Stimulated activated effector memory CD8-positive, alpha-beta T cell treated with anti-CD3 and anti-CD28 coated beads, Interleukin-12 subunit alpha, Interleukin-12 subunit beta, amount 100 ng/mL, for 72 hours (primary cell): ENCODE results near the gene IGSF22.

Experiments used
- ATAC-seq: fragments of 150-1000 bp; cut with Tn5 transposase; 2 replicates; pipeline ENCODE4 v1.10.0; 2021
- DNase-seq, 2 donors: peaks; one replicate each; pipeline ENCODE4 v3.0.0; 2021 to 2022; ENCODE audit warnings: low spot score in 2 of 2
- H3K27ac Mint-ChIP-seq: one replicate; pipeline ENCODE4 v1.8.0; 2022; ENCODE audit warnings: mild to moderate bottlenecking, mixed read lengths
- H3K36me3 Mint-ChIP-seq: one replicate; pipeline ENCODE4 v1.8.0; 2022; ENCODE audit warnings: mild to moderate bottlenecking, mixed read lengths
- H3K4me1 Mint-ChIP-seq: one replicate; pipeline ENCODE4 v1.8.0; 2022; ENCODE audit warnings: mixed read lengths
- H3K4me3 Mint-ChIP-seq: one replicate; pipeline ENCODE4 v1.8.0; 2022; ENCODE audit warnings: mild to moderate bottlenecking, mixed read lengths
- H3K9me3 Mint-ChIP-seq: one replicate; pipeline ENCODE4 v1.8.0; 2022; ENCODE audit warnings: mixed read lengths

The IGSF22 gene

DNA sequence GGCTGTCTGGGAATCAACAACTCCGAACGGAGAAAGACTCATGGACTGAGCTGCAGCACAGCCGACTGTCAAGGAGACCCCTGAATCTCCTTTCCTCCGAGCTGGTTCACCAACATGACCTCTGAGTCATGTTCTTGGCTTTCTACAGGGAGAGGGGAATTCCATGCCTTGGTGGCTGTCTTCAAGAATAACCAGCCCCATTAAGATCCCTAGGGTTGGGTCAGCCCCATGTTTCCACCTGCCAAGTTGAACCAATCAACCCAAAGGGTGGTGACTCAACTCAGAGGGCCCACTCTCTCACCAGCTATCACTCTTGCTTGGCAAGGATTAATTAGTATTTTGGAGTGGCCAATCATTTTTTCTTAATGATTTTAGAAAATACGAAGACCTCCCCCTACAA lies 28.3 kb upstream of the IGSF22 start:
- Mint-ChIP-seq H3K9me3 (no peaks in the 10 kb centered on the region), H3K27ac (peak overlapping the region; percentile 33), H3K4me3 (no peak overlapping the region), H3K4me1 (peaks cover 6% of the 10 kb centered on the region), H3K36me3 (no peaks in the 10 kb centered on the region)
- no peak for ATAC-seq
- DNase-seq, result no peak

DNA sequence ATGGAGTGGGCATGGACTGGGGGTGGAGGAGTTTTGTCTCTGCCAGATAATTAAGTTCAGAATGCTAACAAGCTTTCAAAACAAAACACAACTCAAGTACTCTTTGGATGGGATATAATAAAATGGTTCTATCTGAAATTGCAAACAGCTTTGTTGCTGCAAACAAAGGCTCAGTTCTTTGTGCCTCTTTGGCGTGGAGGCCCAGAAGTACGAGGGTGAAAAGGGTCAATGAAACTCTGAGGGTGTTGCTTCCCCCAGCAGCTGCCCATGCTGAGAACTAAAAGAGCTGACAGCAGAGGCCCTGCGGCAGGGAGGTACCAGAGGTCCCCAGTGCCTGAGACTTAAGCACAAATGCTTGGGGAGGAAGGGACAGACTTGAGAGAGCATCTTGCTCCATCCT lies 26.5 kb upstream of the IGSF22 start:
- no peak for DNase-seq
- no peak for ATAC-seq
- Mint-ChIP-seq H3K36me3 (no peaks in the 10 kb centered on the region), H3K4me3 (no peak overlapping the region), H3K9me3 (no peaks in the 10 kb centered on the region), H3K27ac (no peak overlapping the region), H3K4me1 (peaks cover 6% of the 10 kb centered on the region)

DNA sequence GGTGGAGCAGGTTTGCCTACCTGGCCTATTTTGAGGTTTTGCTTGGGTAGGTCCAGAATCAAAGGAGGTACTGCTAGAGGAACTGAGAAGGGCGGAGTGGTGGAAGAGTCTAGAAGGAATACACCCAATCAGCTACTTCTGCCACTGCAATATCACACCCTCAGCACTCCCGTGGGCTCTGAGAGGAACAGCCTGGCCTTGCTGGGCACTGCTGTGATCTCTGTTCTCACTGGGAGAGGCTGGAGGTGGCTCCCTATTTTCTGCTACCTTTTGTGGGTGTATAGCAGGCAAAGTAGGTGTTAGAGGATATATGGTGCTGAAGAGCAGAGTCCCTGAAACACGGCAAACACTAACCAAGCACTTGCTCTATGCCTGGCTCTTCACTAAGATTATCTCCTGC lies 25.0 kb upstream of the IGSF22 start:
- Mint-ChIP-seq H3K4me3 (no peak overlapping the region), H3K27ac (no peak overlapping the region), H3K4me1 (peaks cover 6% of the 10 kb centered on the region), H3K9me3 (no peaks in the 10 kb centered on the region), H3K36me3 (no peaks in the 10 kb centered on the region)
- ATAC-seq (no peak), DNase-seq (no peak)

DNA sequence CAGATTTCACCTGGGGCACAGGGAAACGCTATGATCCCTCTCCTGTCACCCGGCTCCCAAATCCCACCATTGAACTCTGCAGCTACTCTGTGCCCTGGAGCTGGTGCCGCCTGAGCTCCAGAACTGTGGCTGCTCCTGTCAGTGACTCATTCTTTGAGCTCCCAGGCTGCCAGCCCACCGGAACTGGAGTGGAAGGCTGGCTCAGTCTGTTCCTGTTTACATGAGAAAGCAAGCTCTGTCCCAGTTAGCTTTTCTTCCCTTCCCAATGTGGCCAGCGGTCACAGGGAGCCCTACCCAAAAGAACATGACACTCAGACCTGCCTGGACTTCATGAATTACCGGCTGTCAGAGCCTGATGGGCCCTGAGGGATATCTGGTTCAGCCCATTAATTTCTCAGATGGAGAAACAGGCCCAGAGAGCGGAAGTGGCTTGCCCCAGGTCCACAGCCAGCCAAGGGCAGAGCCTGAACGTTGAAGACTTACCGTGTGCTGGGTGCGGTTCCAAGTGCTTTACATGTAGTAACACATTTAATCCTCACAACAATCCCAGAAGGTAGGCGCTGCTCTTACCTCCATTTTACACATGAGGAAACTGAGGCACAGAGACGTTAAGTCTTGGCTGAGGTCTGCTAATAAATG lies 23.8 kb upstream of the IGSF22 start:
- Mint-ChIP-seq H3K4me3 (no peak overlapping the region), H3K4me1 (peaks cover 6% of the 10 kb centered on the region), H3K27ac (no peak overlapping the region), H3K9me3 (no peaks in the 10 kb centered on the region), H3K36me3 (no peaks in the 10 kb centered on the region)
- DNase-seq (no peak), ATAC-seq (no peak)

DNA sequence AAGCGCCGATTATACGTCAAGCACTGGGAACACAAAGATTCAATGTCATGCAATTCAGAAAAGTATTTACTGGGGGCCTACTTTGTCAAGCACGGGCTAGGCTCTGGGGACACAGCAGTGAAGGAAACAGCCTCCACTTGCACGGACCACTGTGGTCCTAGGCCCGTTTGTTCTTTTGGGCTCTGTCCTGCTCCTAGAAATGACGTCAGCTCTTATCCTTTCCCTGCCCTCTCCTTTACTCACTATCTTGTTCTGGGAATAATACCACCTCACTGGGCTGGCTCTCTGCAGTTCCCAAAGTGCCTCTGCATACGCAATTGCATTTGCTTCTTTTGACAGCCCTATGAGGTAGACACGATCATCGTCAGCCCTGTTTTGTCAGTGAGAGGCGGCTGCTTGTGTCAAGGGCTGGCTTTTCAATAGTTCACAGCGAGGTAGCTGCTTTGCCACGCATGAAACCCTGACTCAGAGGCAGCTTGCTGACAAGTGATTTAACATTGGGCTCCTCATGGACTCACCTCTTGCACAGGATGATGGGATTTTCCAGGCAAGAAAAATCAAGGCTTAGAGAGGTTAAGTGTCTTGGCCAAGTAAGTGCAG lies 22.9 kb upstream of the IGSF22 start:
- peaks cover 4% of the 10 kb centered on the region for H3K4me1 Mint-ChIP-seq
- DNase-seq (no peak), ATAC-seq (no peak)
- no peaks in the 10 kb centered on the region for H3K36me3 Mint-ChIP-seq
- H3K4me3 Mint-ChIP-seq, result no peak overlapping the region
- H3K27ac Mint-ChIP-seq, result no peak overlapping the region
- H3K9me3 Mint-ChIP-seq, result no peaks in the 10 kb centered on the region

DNA sequence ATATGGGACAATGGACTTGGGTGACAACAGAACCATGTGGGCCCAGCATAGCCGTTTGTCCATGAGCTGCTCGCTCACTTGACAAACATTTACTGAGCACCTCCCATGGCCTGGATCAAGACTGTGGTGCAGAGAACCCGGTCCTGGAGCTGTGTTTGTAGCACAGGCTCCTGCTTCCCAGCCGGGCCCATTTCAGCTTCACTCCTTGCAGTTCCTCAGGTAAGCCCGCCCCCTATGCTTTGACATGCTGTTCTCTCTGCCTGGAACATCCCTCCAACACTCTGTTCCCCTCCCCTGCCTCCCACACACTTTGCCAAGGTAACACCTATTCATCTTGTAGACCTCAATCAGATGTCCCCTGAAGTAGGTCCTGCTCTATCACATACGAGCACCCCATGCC lies 19.3 kb upstream of the IGSF22 start:
- Mint-ChIP-seq H3K4me1 (no peaks in the 10 kb centered on the region), H3K36me3 (no peaks in the 10 kb centered on the region), H3K9me3 (no peaks in the 10 kb centered on the region), H3K27ac (no peak overlapping the region), H3K4me3 (no peak overlapping the region)
- ATAC-seq, result no peak
- DNase-seq, result no peak

DNA sequence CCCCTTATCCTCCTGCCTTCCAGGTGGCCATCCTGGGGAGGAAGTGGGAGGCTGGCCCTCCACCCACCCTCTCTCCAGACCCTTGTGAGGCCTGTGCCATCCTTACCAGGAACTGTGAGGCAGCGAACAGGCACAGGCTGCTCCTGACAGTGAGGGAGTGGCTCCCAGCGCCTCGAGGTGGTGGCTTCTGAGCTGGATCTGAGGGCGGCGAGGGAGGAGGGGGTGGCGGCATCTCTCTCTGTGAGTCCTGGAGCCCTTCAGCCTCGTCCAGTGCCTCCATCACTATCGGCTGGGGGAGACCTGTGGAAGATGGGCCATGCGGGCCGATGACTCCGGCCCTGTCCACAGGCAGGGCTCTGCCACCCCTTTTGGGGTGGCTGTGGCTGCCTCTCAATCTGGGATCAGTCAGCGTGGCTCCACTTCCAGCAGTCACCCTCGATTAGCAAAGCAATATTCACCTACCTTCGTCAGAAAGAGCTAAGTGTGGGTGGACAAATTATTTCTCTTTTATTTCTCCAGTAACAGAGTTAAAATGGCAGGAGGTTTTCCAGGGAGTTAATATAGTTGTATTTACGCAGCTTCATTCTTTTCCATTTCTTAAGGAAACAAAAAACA lies 18.0 kb upstream of the IGSF22 start:
- DNase-seq, result no peak
- no peaks in the 10 kb centered on the region for H3K9me3 Mint-ChIP-seq
- H3K36me3 Mint-ChIP-seq, result no peaks in the 10 kb centered on the region
- H3K4me3 Mint-ChIP-seq, result no peak overlapping the region
- no peak for ATAC-seq
- H3K27ac Mint-ChIP-seq, result no peak overlapping the region
- H3K4me1 Mint-ChIP-seq, result no peaks in the 10 kb centered on the region

DNA sequence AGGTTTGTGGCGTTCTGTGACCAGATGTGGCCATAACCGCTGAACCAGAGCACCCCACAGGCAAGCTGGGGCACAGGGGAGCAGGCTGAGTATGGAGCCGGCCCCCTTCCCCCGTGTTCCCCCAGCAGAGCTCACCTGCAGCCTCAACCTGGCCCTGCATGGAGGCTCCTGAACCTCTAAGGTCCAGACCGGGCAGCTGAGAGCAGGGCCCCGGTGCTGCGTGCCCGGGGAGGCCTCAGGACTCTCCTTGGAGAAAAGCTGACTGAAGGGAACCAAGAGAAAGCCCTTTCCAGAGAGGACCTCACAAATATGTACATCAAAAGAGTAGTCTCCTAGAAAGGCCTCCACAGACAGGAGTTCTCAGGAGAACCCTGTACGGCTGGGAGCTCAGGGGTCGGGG lies 17.4 kb upstream of the IGSF22 start:
- DNase-seq, result no peak
- Mint-ChIP-seq H3K36me3 (no peaks in the 10 kb centered on the region), H3K4me1 (no peaks in the 10 kb centered on the region), H3K27ac (no peak overlapping the region), H3K4me3 (no peak overlapping the region), H3K9me3 (no peaks in the 10 kb centered on the region)
- no peak for ATAC-seq

DNA sequence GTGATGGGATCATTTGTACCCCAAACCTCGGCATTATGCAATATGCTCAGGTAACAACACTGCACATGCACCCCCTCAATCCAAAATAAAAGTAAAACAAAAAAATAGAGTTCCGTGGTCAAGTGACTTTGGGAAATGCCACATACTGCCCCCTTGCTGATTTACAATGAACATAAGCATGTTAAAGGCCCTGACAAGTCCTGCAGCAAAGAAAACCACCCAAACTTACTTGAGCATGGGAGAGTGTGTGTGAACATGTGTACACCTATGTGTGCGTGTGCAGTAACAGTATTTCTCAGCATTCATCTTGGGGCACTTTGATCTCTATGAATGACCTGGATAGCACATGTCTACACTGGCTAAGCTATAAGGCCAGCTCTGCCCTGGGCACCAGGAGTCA lies 15.8 kb upstream of the IGSF22 start:
- ATAC-seq (no peak), DNase-seq (no peak)
- H3K36me3 Mint-ChIP-seq, result no peaks in the 10 kb centered on the region
- H3K9me3 Mint-ChIP-seq, result no peaks in the 10 kb centered on the region
- H3K4me1 Mint-ChIP-seq, result no peaks in the 10 kb centered on the region
- H3K4me3 Mint-ChIP-seq, result no peak overlapping the region
- no peak overlapping the region for H3K27ac Mint-ChIP-seq

DNA sequence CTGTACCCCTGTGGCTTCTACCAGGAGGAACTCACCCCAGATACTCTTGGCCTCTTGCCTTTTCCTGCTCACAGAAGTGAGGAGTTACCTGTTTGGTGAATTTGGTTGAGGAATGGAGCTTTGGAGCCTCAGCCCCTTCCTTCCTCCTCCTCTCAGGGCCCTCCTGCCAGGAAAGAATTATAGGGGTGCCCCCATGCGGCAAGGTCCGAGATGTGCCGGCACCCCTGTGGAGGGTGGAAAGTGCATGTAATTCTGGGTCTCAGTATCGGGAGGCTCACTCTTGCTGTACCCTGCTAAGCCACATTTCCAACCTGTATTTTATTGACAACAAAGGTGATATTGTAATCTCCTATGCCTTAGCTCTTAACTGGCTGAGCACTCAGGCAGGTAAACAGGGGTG lies 13.7 kb upstream of the IGSF22 start:
- Mint-ChIP-seq H3K4me3 (no peak overlapping the region), H3K27ac (no peak overlapping the region), H3K4me1 (no peaks in the 10 kb centered on the region), H3K9me3 (no peaks in the 10 kb centered on the region), H3K36me3 (no peaks in the 10 kb centered on the region)
- DNase-seq (no peak), ATAC-seq (no peak)

DNA sequence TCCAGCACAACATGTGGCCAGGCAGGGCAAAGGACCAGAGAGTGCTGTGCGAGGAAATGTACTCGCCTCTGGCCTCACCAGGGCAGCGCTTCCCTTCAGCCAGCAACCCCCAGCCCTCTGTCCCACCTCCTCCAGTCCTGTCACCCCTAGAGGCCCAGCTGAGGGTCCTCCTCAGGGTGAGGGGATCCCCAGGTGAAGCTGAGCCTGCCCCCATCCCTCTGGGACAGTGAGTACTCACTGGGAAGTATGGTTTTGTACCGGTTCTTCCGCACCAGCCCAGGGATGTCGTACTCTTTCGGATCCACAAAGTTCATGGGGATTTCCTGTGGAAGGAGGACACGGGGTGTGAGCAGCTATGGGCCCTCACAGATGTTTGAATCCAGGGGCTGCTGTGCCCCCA lies 11.7 kb upstream of the IGSF22 start:
- H3K4me3 Mint-ChIP-seq, result no peak overlapping the region
- ATAC-seq (no peak), DNase-seq (no peak)
- peak overlapping the region; percentile 48 for H3K27ac Mint-ChIP-seq
- H3K9me3 Mint-ChIP-seq, result no peaks in the 10 kb centered on the region
- H3K36me3 Mint-ChIP-seq, result no peaks in the 10 kb centered on the region
- H3K4me1 Mint-ChIP-seq, result no peaks in the 10 kb centered on the region

DNA sequence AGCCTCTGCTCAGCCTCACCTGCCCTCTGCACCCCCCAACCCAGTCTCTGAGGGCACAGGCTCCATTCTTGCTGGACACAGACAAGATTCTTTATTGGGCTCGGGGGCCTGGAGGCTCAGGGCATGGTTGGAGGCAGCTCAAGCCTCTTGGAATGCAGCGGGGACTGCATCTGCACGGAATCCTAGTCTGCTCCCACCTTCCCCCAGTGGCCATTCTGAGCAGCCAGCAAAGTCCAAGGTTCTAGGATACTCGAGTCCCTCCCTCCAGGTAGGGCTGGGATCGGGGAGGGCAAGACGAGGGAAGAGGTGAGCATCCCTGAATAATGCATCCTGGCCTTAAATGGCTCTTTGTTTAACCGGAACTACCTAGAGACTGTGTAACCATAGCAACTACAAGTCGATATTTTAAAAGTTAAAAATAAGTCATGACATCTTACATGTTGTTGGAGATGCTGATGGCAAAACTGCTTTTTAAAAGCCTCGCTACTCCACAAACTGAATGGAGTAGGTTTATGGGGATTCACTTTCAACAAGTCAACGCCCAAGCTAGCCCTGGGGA lies 10.7 kb upstream of the IGSF22 start:
- ATAC-seq, result no peak
- Mint-ChIP-seq H3K27ac (no peak overlapping the region), H3K4me1 (peaks cover 6% of the 10 kb centered on the region), H3K9me3 (no peaks in the 10 kb centered on the region), H3K36me3 (no peaks in the 10 kb centered on the region), H3K4me3 (no peak overlapping the region)
- no peak for DNase-seq

DNA sequence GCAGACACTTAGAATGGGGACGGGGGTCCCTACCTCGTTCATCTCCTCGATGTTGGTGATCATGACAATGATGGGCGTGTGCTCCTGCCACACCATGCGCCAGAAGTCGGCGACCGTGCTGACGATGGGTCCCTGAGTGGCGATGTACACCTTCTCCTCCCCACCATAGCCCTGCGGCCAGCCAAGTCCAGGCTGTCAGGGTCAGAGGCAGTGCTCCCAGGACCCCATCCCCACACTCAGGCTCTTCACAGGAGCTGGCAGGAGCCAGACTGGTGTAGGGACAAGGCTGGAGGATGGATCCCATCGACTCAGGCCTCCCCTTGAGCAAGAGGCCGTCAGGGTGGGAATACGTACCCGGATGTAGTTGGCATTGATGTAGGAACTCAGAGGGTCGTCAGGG lies 7.2 kb upstream of the IGSF22 start:
- H3K9me3 Mint-ChIP-seq, result no peaks in the 10 kb centered on the region
- DNase-seq (no peak), ATAC-seq (no peak)
- peaks cover 7% of the 10 kb centered on the region for H3K4me1 Mint-ChIP-seq
- H3K36me3 Mint-ChIP-seq, result no peaks in the 10 kb centered on the region
- H3K27ac Mint-ChIP-seq, result no peak overlapping the region
- H3K4me3 Mint-ChIP-seq, result no peak overlapping the region

DNA sequence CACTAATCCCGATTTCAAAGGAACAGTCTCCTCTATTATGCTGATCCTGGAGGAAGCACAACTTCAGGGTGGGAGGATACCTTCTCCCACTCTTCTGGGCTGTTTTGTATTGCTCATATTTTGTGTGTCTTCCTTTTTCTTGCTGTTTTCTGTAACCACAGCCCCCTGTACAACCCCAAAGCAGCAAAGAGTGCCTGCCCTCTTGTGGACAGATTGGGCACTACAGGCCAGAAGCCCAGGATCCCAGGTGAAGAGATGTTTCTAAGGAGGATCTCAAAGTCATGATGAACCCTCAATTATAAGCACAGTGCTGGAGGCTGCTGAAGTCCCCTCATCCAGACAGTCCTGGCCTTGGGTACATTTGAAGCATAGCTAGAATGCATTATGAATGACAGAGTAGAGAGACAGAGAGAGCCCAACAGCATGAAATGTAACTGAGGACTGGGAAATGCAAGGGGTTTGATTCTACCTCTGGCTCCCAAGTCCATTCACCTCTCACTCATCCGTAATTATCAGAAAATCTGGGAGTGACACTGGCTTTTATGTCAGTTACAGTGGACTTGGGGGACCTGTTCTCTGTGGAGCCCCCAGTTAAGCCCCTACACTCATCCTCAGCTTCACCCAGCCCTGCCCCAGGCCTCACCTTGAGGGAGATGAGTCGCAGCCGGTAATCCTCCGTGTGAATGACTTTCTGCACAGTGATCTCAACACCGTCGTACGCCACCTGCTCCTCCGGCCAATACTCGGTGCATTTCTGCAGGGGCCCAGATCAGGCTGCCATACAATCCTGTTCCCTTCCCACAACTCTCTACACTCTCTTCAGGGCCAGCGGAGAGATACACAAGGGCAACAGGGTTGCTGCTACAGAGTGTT lies 6.2 kb upstream of the IGSF22 start:
- ATAC-seq, result peak; percentile 65
- Mint-ChIP-seq H3K4me3 (no peak overlapping the region), H3K9me3 (no peaks in the 10 kb centered on the region), H3K36me3 (no peaks in the 10 kb centered on the region), H3K4me1 (peaks cover 14% of the 10 kb centered on the region), H3K27ac (no peak overlapping the region)
- DNase-seq, result peak; percentile 71 to 84

DNA sequence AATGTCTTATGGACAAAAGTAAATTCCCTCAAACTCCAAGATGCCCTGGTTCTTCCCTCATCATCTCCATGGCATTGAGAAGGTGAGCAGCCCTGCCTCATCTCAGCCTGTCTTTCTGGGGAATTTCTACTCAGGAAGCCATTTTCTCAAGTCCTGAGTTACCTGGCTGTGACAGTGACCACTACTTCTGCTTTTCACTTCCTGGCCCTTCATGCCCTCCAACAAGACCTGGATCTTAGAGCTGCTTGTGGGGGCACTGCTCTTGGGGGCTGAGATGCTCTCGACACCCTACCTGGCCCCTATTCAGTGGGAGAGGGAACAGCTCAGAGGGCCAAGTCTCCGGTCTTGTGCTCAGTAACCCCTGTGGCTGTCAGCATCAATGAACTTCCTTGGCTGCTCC lies 5.5 kb upstream of the IGSF22 start:
- Mint-ChIP-seq H3K4me3 (no peak overlapping the region), H3K9me3 (no peaks in the 10 kb centered on the region), H3K4me1 (peaks cover 14% of the 10 kb centered on the region), H3K36me3 (no peaks in the 10 kb centered on the region), H3K27ac (no peak overlapping the region)
- DNase-seq (no peak), ATAC-seq (no peak)
